Chondrocyte (in vitro differentiated cells): ENCODE measurements around the gene STOM. TPM values are rescaled to one million over a fixed set of nuclear protein-coding genes. Genes with fewer than 3 reads are reported as not detected.
A peak's percentile ranks its signal among the peaks of the same experiment; 100 is the strongest.

Experiments used
- DNase-seq: peaks from one replicate; pipeline ENCODE4 v3.0.0; 2021; ENCODE audit warnings: mixed read lengths, low spot score
- H3K27ac Mint-ChIP-seq: one replicate; pipeline ENCODE4 v1.8.0; 2021; ENCODE audit warnings: mild to moderate bottlenecking, moderate library complexity, mixed read lengths; ENCODE audit not compliant: unreplicated experiment
- H3K27me3 Mint-ChIP-seq: 2 replicates; pipeline ENCODE4 v1.8.0; 2021; ENCODE audit warnings: low read depth, mixed read lengths
- H3K36me3 Mint-ChIP-seq: 2 replicates; pipeline ENCODE4 v1.8.0; 2021; ENCODE audit warnings: low read depth, mixed read lengths
- H3K4me1 Mint-ChIP-seq: 2 replicates; pipeline ENCODE4 v1.8.0; 2021; ENCODE audit warnings: low read depth, mild to moderate bottlenecking, mixed read lengths
- H3K4me3 Mint-ChIP-seq: one replicate; pipeline ENCODE4 v1.8.0; 2021; ENCODE audit warnings: mild to moderate bottlenecking, moderate library complexity, mixed read lengths; ENCODE audit not compliant: unreplicated experiment
- H3K9me3 Mint-ChIP-seq: 2 replicates; pipeline ENCODE4 v1.8.0; 2021; ENCODE audit warnings: low read depth, mixed read lengths
- total RNA-seq: library from RNA; stranded (reverse); gene quantifications from 3 replicates; pipeline ENCODE4 v1.2.1, GENCODE V29; 2021
- TF ChIP-seq, protein P1 (sequence below): fragments of 200-600 bp; sonication (generic); IDR thresholded peaks from 2 replicates; pipeline ENCODE4 v1.5.0; 2021; ENCODE audit warnings: antibody characterized with exemption, mild to moderate bottlenecking, moderate library complexity

The STOM gene
- total RNA-seq, 1 donor from 2014 or later = 83.6 TPM

DNA sequence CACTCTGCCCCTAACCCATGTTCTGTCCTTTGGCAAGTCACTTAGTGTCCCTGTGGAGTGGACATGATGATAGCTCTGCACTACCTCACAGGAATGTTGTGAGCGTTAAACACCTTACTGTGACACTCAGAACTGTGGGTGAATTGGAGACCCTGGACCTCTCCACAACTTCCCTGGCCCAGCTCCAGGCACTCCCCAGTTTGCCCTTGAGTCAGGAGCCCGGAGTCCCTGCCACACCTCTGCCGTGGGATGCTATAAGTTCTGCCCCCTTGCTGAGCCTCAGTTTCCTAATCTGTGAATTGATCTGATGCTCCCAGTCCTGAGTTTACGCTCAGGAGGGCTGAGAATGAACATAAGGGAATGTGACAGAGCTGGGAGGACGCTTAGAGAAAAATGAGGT, 67.7 kb downstream of the STOM start:
- Mint-ChIP-seq H3K27ac (no peak overlapping the region), H3K9me3 (no peaks in the 10 kb centered on the region), H3K36me3 (peaks cover 17% of the 10 kb centered on the region), H3K4me1 (peaks cover 33% of the 10 kb centered on the region), H3K27me3 (no peaks in the 10 kb centered on the region), H3K4me3 (no peak overlapping the region)
- TF ChIP-seq, protein P1, sequence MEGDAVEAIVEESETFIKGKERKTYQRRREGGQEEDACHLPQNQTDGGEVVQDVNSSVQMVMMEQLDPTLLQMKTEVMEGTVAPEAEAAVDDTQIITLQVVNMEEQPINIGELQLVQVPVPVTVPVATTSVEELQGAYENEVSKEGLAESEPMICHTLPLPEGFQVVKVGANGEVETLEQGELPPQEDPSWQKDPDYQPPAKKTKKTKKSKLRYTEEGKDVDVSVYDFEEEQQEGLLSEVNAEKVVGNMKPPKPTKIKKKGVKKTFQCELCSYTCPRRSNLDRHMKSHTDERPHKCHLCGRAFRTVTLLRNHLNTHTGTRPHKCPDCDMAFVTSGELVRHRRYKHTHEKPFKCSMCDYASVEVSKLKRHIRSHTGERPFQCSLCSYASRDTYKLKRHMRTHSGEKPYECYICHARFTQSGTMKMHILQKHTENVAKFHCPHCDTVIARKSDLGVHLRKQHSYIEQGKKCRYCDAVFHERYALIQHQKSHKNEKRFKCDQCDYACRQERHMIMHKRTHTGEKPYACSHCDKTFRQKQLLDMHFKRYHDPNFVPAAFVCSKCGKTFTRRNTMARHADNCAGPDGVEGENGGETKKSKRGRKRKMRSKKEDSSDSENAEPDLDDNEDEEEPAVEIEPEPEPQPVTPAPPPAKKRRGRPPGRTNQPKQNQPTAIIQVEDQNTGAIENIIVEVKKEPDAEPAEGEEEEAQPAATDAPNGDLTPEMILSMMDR = no peak
- peak; percentile 22 for DNase-seq

DNA sequence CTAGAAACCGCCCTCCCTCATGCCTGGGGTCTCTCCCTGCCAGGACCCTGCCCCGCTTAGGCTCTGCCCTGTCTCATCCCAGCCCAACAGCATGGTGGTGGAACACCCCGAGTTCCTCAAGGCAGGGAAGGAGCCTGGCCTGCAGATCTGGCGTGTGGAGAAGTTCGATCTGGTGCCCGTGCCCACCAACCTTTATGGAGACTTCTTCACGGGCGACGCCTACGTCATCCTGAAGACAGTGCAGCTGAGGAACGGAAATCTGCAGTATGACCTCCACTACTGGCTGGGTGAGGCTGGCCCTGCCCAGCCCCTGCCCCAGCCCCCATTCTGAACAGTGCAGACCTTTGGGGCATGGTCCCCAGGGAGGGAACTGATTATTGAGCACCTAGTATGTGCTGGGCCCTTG, 68.2 kb downstream of the STOM start:
- peaks cover 38% of the 10 kb centered on the region for H3K4me1 Mint-ChIP-seq
- peak; percentile 74 for DNase-seq
- no peak overlapping the region for H3K27ac Mint-ChIP-seq
- H3K36me3 Mint-ChIP-seq = peaks cover 17% of the 10 kb centered on the region
- H3K27me3 Mint-ChIP-seq = no peaks in the 10 kb centered on the region
- H3K4me3 Mint-ChIP-seq = no peak overlapping the region
- TF ChIP-seq, protein P1 = no peak
- H3K9me3 Mint-ChIP-seq = no peaks in the 10 kb centered on the region

DNA sequence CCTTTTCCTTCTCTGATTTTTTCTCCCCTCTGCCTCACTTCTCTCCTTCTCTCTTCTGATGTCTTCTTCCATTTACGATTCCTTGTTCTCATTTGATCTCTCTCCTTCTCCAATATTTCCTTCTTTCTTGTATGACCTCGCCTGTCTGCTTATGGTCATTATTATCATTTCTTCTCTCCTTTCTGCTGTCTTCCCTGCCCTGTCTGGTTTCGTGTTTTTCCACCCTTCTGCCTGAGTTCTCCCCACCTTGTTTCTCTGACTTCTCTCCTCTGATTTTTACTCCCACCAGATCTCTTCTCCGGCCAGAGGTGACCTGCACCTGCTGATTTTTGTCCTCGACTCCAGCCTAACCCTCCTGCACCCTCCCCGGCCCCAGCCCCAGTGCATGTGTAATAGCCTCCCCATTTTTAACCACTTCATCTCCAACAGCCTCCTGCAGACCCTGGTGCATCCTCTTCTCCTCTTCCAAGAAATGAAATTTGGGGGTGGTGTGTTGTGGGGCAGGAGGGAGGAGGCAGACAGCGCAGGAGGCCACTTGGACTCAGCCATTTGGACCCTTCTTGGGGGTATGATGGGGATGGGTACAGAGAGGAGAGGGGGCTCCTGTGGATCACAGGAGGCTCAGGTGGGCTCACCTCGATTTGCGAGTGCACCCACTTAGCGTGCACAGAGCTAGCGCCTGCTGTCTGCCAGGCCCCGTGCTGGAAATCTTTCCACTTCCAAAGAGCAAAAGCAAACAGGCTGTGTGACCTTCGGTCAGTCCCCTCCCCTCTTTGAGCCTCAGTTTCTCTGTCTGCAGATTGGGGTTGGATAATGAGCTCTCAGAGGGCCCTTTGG, 69.5 kb downstream of the STOM start:
- peaks cover 41% of the 10 kb centered on the region for H3K4me1 Mint-ChIP-seq

DNA sequence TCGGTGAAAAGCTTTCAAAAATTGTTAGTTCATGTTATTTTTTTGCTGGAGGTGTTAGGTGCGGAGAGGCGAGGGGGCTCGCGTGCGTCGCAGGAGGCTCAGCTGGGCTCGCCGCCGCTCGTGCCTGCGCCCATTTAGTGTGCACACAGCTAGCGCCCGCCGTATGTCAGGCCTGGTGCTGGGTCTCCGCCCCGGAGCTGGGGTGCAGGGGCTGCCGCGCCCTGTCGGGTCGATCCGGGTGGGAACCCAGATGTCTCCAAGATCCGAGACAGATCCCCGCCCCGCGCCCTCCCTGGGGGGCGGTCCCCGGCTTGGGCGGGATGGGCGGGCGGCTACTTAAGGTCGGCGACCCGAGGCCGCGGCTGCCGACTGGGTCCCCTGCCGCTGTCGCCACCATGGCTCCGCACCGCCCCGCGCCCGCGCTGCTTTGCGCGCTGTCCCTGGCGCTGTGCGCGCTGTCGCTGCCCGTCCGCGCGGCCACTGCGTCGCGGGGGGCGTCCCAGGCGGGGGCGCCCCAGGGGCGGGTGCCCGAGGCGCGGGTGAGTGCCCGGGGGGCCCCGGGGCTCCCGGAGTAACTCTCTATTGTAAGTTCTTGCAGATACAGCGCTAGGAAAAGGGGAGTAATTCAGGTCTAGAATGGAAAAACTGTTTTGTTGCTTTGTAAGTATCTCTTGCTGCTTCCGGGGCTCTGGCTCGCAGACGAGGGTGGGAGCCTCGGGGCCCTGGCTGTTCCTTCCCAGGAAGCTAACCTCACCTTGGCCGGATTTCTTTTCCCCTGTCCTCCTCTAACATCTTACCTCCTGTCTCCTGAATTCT, 70.4 kb downstream of the STOM start:
- Mint-ChIP-seq H3K4me3 (peak overlapping the region; percentile 69), H3K27me3 (no peaks in the 10 kb centered on the region), H3K9me3 (no peaks in the 10 kb centered on the region), H3K27ac (peak overlapping the region; percentile 38), H3K36me3 (peaks cover 22% of the 10 kb centered on the region), H3K4me1 (peaks cover 49% of the 10 kb centered on the region)
- peak; percentile 90 for DNase-seq
- TF ChIP-seq, protein P1 = peak; percentile 26

More for the DNA sequence above, 69.5 kb downstream of the STOM start:
- Mint-ChIP-seq H3K36me3 (peaks cover 17% of the 10 kb centered on the region), H3K27ac (peak overlapping the region; percentile 38), H3K4me3 (peak overlapping the region; percentile 69), H3K9me3 (no peaks in the 10 kb centered on the region), H3K27me3 (no peaks in the 10 kb centered on the region)
- DNase-seq = peak; percentile 41
- TF ChIP-seq, protein P1 = no peak
